Spleen (tissue), 11 donors: ENCODE data around the gene POLD3. TPM values are rescaled to one million over a fixed set of nuclear protein-coding genes. Genes with fewer than 3 reads are reported as not detected.
A peak's percentile ranks its signal among the peaks of the same experiment; 100 is the strongest.

Experiments
- DNase-seq: peaks from one replicate; pipeline ENCODE4 v3.0.0-alpha.2; 2020
- H3K27ac ChIP-seq, 8 donors: fragments of 200-600 bp; sonication (generic) in 7 of 8; 1 replicate in 4 of 8; 2 replicates in 4 of 8; pipeline versions ENCODE4 v1.5.0 to v1.8.0; 2016 to 2021; ENCODE audit warnings: inconsistent platforms in 4 of 8, mild to moderate bottlenecking in 4 of 8, moderate library complexity in 1 of 8
- H3K27me3 ChIP-seq, 7 donors: fragments of 200-600 bp; sonication (generic) in 6 of 7; replicated peaks in 1 of 7; 1 replicate in 4 of 7; 2 replicates in 3 of 7; pipeline versions ENCODE4 v1.5.0 to v1.8.0; 2016 to 2021; ENCODE audit warnings: inconsistent platforms in 3 of 7, mild to moderate bottlenecking in 1 of 7
- H3K36me3 ChIP-seq, 6 donors: fragments of 200-600 bp; sonication (generic) in 5 of 6; 1 replicate in 4 of 6; 2 replicates in 2 of 6; pipeline versions ENCODE4 v1.5.0 to v1.8.0; 2016 to 2021; ENCODE audit warnings: inconsistent platforms in 2 of 6
- H3K4me1 ChIP-seq, 6 donors: fragments of 200-600 bp; sonication (generic) in 5 of 6; 1 replicate in 3 of 6; 2 replicates in 3 of 6; pipeline versions ENCODE4 v1.5.0 to v1.8.0; 2016 to 2021; ENCODE audit warnings: inconsistent platforms in 3 of 6
- H3K4me3 ChIP-seq, 8 donors: fragments of 200-600 bp; sonication (generic) in 7 of 8; 1 replicate in 4 of 8; 2 replicates in 4 of 8; pipeline versions ENCODE4 v1.5.0 to v1.8.0; 2016 to 2021; ENCODE audit warnings: inconsistent platforms in 4 of 8, mild to moderate bottlenecking in 4 of 8, moderate library complexity in 2 of 8
- H3K9me3 ChIP-seq, 8 donors: fragments of 200-600 bp; sonication (generic) in 7 of 8; 1 replicate in 4 of 8; 2 replicates in 4 of 8; pipeline versions ENCODE4 v1.5.0 to v1.8.0; 2016 to 2021; ENCODE audit warnings: inconsistent platforms in 4 of 8
- CTCF ChIP-seq, 11 experiments: fragments of 200-600 bp in 7 of 11; fragments of 450-650 bp in 4 of 11; sonication (generic) in 4 of 11; IDR thresholded peaks in 8 of 11; conservative IDR thresholded peaks in 3 of 11; 1 replicate in 7 of 11; 2 replicates in 4 of 11; pipeline versions ENCODE4 v1.4.0 to v1.8.0; 2016 to 2021; ENCODE audit warnings: antibody characterized with exemption in 11 of 11, inconsistent platforms in 4 of 11, mild to moderate bottlenecking in 1 of 11
- POLR2A ChIP-seq, 3 donors: fragments of 450-650 bp; IDR thresholded peaks; one replicate each; pipeline ENCODE4 v1.5.1; 2017; ENCODE audit warnings: antibody characterized with exemption in 3 of 3, mild to moderate bottlenecking in 1 of 3
- POLR2AphosphoS5 ChIP-seq, 3 donors: sonication (generic); formaldehyde crosslinking; IDR thresholded peaks; one replicate each; pipeline ENCODE4 v1.5.1; 2017; ENCODE audit warnings: antibody characterized with exemption in 3 of 3
- WGBS, 5 donors: extraction: QIAGEN DNeasy Blood & Tissue Kit in 3 of 5; methylation state at CpG; one replicate each; pipeline versions ENCODE4 v1.1.5 to v1.1.7; 2013 to 2018; 5-methylcytosine and 5-hydroxymethylcytosine counted together
- intact Hi-C: fragments of 100-400 bp; cut with DNase I; formaldehyde crosslinking; loops from one replicate; pipeline ENCODE4 v1.15.0; 2023; ENCODE audit warnings: low total_unique reads
- polyA plus RNA-seq, 3 donors: library from polyadenylated mRNA; stranded (reverse); fragments of 200-250 nt; gene quantifications; one replicate each; pipeline ENCODE4 v1.2.1, GENCODE V29; 2013
- total RNA-seq, 7 donors: library from RNA; depleted of rRNA in 3 of 7; stranded (reverse); fragments of >200 nt in 3 of 7; fragmentation: NEBNext Ultra II Directional in 4 of 7; extraction: Animal tissue kit (Norgen Biotek cat#: 25700) in 4 of 7; gene quantifications; one replicate each; pipeline versions ENCODE4 v1.1.0 to v1.2.1, GENCODE V29; 2016 to 2021
- donor health status: healthy with polysubstance abuse.
- donor health status: DM: no; HTN: no; CAD: no; lungs with moderate emphysema.
- donor health status: DM: no; HTN: no; CAD: no.
- donor health status: Bipolar disorder and iron deficiency.
- donor health status: healthy.
- donor health status: DM: no; HTN: no; CAD: no.
- donor health status: DM: yes; HTN: yes; CAD: no.

Gene POLD3
- total and polyA plus RNA-seq, 10 donors: 5.0 to 23.1 (median 16.6) TPM

GRCh38 chr11:74676596-74676995 lies 84.2 kb downstream of the POLD3 start:
- no peaks in the 10 kb centered on the region for H3K27me3 ChIP-seq
- no peaks in the 10 kb centered on the region for H3K9me3 ChIP-seq
- TF ChIP-seq CTCF (IDR thresholded peaks at IDR 0.05 in 8 of 11, conservative IDR thresholded peaks at IDR 0.05 in 3 of 11) (no peak), POLR2AphosphoS5 (IDR thresholded peaks at IDR 0.05) (no peak), POLR2A (IDR thresholded peaks at IDR 0.05) (no peak)
- WGBS, 5 donors: 80 to 97% (median 90%) methylated on average over 5 of the region's 5 CpGs
- H3K4me3 ChIP-seq: no peak overlapping the region
- H3K27ac ChIP-seq: no peak overlapping the region
- intact Hi-C loops: no loop called here
- H3K4me1 ChIP-seq: peaks cover 0 to 19% (median 7%) of the 10 kb centered on the region in 6 donors
- no peaks in the 10 kb centered on the region for H3K36me3 ChIP-seq
- peak; percentile 43 for DNase-seq

GRCh38 chr11:74677131-74677530 lies 84.7 kb downstream of the POLD3 start:
- Histone ChIP-seq H3K27me3 (no peaks in the 10 kb centered on the region), H3K9me3 (no peaks in the 10 kb centered on the region), H3K4me1 (peaks cover 0 to 16% (median 7%) of the 10 kb centered on the region in 6 donors), H3K36me3 (no peaks in the 10 kb centered on the region), H3K4me3 (no peak overlapping the region), H3K27ac (no peak overlapping the region)
- DNase-seq: peak; percentile 27
- TF ChIP-seq POLR2AphosphoS5 (IDR thresholded peaks at IDR 0.05) (no peak), POLR2A (IDR thresholded peaks at IDR 0.05) (no peak), CTCF (IDR thresholded peaks at IDR 0.05 in 8 of 11, conservative IDR thresholded peaks at IDR 0.05 in 3 of 11) (no peak)
- 70 to 86% (median 74%) methylated on average over 6 of the region's 6 CpGs for WGBS, 5 donors
- intact Hi-C loops: no loop called here

DNA sequence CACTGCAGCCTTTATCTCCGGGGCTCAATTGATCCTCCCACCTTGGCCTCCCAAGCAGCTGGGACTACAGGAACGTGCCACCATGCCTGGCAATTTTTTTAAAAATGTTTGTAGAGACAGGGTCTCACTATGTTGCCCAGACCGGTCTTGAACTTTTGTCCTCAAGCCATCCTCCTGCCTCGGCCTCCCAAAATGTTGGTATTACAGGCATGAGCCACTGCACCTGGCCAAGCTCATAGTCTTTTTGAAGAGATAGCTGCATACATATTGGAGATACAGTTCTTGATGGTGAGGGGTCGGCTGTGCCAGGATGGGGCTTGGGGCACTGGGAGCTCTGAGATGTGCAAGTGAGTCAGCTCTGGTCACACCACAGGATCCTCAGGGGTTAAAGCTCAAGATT lies 85.7 kb downstream of the POLD3 start:
- Histone ChIP-seq H3K9me3 (no peaks in the 10 kb centered on the region), H3K4me3 (no peak overlapping the region), H3K4me1 (peaks cover 0 to 8% (median 3%) of the 10 kb centered on the region in 6 donors), H3K27ac (no peak overlapping the region), H3K36me3 (no peaks in the 10 kb centered on the region), H3K27me3 (peaks cover 0 to 8% (median under 1%) of the 10 kb centered on the region in 7 donors)
- intact Hi-C loops: no loop called here
- TF ChIP-seq POLR2A (IDR thresholded peaks at IDR 0.05): no peak
- no peak for TF ChIP-seq CTCF (IDR thresholded peaks at IDR 0.05 in 8 of 11, conservative IDR thresholded peaks at IDR 0.05 in 3 of 11)
- no peak for TF ChIP-seq POLR2AphosphoS5 (IDR thresholded peaks at IDR 0.05)
- DNase-seq: peak; percentile 25
- WGBS, 5 donors: 84 to 94% (median 91%) methylated on average over 5 of the region's 5 CpGs

- H3K9me3 ChIP-seq: no peaks in the 10 kb centered on the region
- no peak overlapping the region for H3K4me3 ChIP-seq
- TF ChIP-seq POLR2A (IDR thresholded peaks at IDR 0.05) (no peak), CTCF (IDR thresholded peaks at IDR 0.05 in 8 of 11, conservative IDR thresholded peaks at IDR 0.05 in 3 of 11) (no peak), POLR2AphosphoS5 (IDR thresholded peaks at IDR 0.05) (no peak)
- H3K4me1 ChIP-seq: peaks cover 0 to 11% (median 5%) of the 10 kb centered on the region in 6 donors
- intact Hi-C loops: no loop called here
- WGBS, 5 donors: 78 to 89% (median 85%) methylated on average over 13 of the region's 13 CpGs
- DNase-seq: peak; percentile 17
- no peak overlapping the region for H3K27ac ChIP-seq
- H3K27me3 ChIP-seq: peaks cover 0 to 16% (median 7%) of the 10 kb centered on the region in 7 donors
- H3K36me3 ChIP-seq: no peaks in the 10 kb centered on the region
Measured at GRCh38 chr11:74678591-74679512, 86.5 kb downstream of the POLD3 start.
